ENCODE measurements around the gene PRADC1.
"Not testable (repeated sequence)": the region's sequence is repeated elsewhere in the genome, so short reads cannot be mapped to it uniquely, and the experiment has no call there.

Gene PRADC1

GRCh38 chr2:73205611-73206010, 27.4 kb downstream of the PRADC1 start:
- Mint-ChIP-seq H3K27me3 (peaks cover 43% of the 10 kb centered on the region), H3K9me3 (no peaks in the 10 kb centered on the region), H3K4me3 (no peak overlapping the region), H3K27ac (no peak overlapping the region), H3K4me1 (peaks cover 12% of the 10 kb centered on the region)
- no peak for DNase-seq
- no peak for ATAC-seq

GRCh38 chr2:73203055-73203681, 29.9 kb downstream of the PRADC1 start:
- H3K4me3 Mint-ChIP-seq, result peak overlapping the region; percentile 59 to 78
- ATAC-seq, result peak; percentile 36
- H3K9me3 Mint-ChIP-seq, result no peaks in the 10 kb centered on the region
- H3K27ac Mint-ChIP-seq, result no peak overlapping the region
- peaks cover 12% of the 10 kb centered on the region for H3K4me1 Mint-ChIP-seq
- no peak for DNase-seq
- H3K27me3 Mint-ChIP-seq, result peaks cover 57% of the 10 kb centered on the region

DNA sequence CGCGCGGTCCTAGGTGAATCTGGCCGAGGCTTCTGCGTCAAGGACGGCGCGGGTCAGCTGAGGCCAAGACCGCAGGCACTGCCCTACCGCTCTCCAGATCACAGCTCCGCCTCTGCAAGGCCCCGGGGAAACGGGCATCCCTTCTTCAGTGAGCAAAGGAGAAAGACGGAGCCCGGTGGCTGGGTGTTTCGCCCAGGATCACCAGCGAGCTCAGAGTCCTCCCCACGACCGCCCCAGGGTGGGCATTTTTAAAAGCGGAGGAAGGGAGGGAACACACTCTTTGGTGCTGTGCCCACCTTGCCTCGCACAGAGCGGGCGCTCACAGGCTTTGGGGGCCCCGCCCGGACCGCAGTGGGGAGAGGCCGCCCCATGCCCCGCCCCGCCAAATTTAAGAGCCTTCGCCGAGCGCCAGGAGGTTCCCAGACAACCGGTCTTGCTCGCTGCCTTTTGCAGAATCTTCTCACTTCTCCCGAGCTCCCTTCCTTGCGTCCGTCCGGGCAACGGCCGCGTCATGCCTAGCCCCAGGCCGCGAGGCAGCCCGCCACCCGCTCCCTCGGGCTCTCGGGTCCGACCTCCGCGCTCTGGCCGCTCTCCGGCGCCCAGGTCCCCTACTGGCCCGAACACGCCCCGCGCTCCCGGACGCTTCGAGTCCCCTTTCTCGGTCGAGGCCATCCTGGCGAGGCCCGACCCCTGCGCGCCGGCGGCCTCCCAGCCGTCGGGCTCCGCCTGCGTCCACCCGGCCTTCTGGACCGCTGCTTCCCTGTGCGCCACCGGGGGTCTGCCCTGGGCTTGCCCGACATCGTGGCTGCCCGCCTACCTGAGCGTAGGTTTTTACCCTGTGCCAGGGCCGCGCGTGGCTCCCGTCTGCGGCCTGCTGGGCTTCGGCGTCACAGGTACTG, 30.6 kb downstream of the PRADC1 start, which contains the start of gene NOTO:
TSS of gene NOTO (plus strand) at position 419 of the 899 bp plus-strand sequence. CDS start at position 512, 93 bp downstream.
- Mint-ChIP-seq H3K27ac (no peak within 1 kb of the TSS), H3K4me1 (peaks cover 12% of the 10 kb centered on the region), H3K27me3 (peaks cover 65% of the 10 kb centered on the region), H3K4me3 (peak within 1 kb of the TSS; percentile 66 to 78), H3K9me3 (no peaks in the 10 kb centered on the region)
- peak; percentile 62 for ATAC-seq
- DNase-seq, result peak in 1 of 2 donors; percentile 12

GRCh38 chr2:73200281-73200680, 32.8 kb downstream of the PRADC1 start:
- not testable (repeated sequence) for H3K4me3 Mint-ChIP-seq, H3K27ac Mint-ChIP-seq, ATAC-seq, DNase-seq, H3K9me3 Mint-ChIP-seq
- Mint-ChIP-seq H3K4me1 (peaks cover 12% of the 10 kb centered on the region), H3K27me3 (peaks cover 79% of the 10 kb centered on the region)

GRCh38 chr2:73197579-73197978, 35.5 kb downstream of the PRADC1 start:
- H3K4me3 Mint-ChIP-seq, result no peak overlapping the region
- H3K27ac Mint-ChIP-seq, result no peak overlapping the region
- H3K9me3 Mint-ChIP-seq, result no peaks in the 10 kb centered on the region
- peaks cover 6% of the 10 kb centered on the region for H3K4me1 Mint-ChIP-seq
- peaks cover 52% of the 10 kb centered on the region for H3K27me3 Mint-ChIP-seq
- DNase-seq (no peak), ATAC-seq (no peak)

DNA sequence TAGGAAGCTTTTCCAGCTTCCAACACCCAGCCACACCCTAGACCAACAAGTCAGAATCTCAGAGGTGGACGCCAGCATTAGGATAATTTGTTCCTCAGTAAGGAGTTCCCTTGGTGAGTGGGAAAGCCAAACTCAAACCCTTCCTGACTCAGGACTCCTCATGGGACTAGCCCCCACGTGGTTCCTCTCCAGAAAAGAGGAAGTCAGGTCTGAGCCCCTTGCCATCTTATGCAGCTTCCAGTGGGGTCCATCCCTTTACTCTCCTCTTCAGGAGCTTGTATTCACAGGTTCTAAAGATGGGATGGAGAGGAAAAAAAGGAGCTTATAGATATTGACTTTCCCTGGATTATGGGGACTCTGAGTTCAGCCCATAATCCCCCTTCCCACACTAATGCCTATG, 45.5 kb downstream of the PRADC1 start:
- no peak for ATAC-seq
- DNase-seq, result no peak
- H3K4me1 Mint-ChIP-seq, result no peaks in the 10 kb centered on the region
- H3K27me3 Mint-ChIP-seq, result peaks cover 21% of the 10 kb centered on the region
- no peak overlapping the region for H3K4me3 Mint-ChIP-seq
- no peak overlapping the region for H3K27ac Mint-ChIP-seq
- peaks cover 0 to 7% of the 10 kb centered on the region in 2 donors for H3K9me3 Mint-ChIP-seq

GRCh38 chr2:73185965-73186364, 47.1 kb downstream of the PRADC1 start:
- H3K4me1 Mint-ChIP-seq, result no peaks in the 10 kb centered on the region
- DNase-seq (no peak), ATAC-seq (no peak)
- no peak overlapping the region for H3K4me3 Mint-ChIP-seq
- no peak overlapping the region for H3K27ac Mint-ChIP-seq
- peaks cover 30% of the 10 kb centered on the region for H3K27me3 Mint-ChIP-seq
- peaks cover 0 to 7% of the 10 kb centered on the region in 2 donors for H3K9me3 Mint-ChIP-seq
